ENCODE results near the gene SAP30BP.

SAP30BP gene

GRCh38 chr17:75701288-75701687, 34.1 kb downstream of the SAP30BP start (continued):
- TF ChIP-seq ZNF274 (IDR thresholded peaks at IDR 0.05; ENCODE audit: low read length) = no peak
- no peak for TF ChIP-seq ZNF274 (tag by site-specific recombination; IDR thresholded peaks at IDR 0.05; ENCODE audit: borderline replicate concordance)

DNA sequence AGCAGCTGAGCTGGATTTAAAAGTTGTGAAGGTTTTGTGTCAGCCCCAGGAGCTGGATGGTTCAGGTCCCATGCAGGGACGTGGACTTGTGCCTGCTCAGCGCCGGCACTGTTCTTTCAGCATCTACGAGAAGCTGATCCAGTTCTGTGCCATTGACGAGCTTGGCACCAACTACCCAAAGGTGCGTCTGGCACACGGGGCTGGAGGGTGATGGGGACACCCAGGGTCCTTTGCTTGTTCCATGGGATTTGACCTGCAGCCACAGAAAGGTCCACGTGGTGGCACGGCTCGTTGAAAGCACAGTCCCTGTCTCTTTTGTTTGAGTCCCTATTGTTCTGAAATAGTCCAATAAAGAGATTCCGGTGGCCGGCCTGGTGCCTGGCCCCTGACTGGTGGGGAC, 36.1 kb downstream of the SAP30BP start:
- POLR2A ChIA-PET = interaction anchor here (0.6 kb wide), 1 partner anchor 58 kb away, joined by 5 read pairs; no protein-coding TSS in a partner anchor
- H3K9me3 ChIP-seq (ENCODE audit: control insufficient read depth, insufficient read depth, low read depth, low read length) = no peaks in the 10 kb centered on the region
- TF ChIP-seq CTCF (tag by site-specific recombination; IDR thresholded peaks at IDR 0.05) (no peak), ZNF433 (tag by site-specific recombination; IDR thresholded peaks at IDR 0.05; ENCODE audit: low read depth) (no peak), ZNF184 (tag by site-specific recombination; IDR thresholded peaks at IDR 0.05) (no peak), ZXDB (tag by site-specific recombination; IDR thresholded peaks at IDR 0.05) (no peak), ZNF510 (tag by site-specific recombination; IDR thresholded peaks at IDR 0.05; ENCODE audit: insufficient replicate concordance) (no peak), ZBTB26 (tag by site-specific recombination; optimal IDR thresholded peaks at IDR 0.05) (no peak), KLF1 (tag by site-specific recombination; IDR thresholded peaks at IDR 0.05) (no peak), ZNF596 (tag by site-specific recombination; IDR thresholded peaks at IDR 0.05) (no peak), ZNF426 (tag by site-specific recombination; IDR thresholded peaks at IDR 0.05) (no peak), ZBTB8A (tag by site-specific recombination; IDR thresholded peaks at IDR 0.05) (no peak), ZBTB11 (tag by site-specific recombination; conservative IDR thresholded peaks at IDR 0.05; ENCODE audit: low read depth) (no peak), ZNF2 (tag by site-specific recombination; IDR thresholded peaks at IDR 0.05) (no peak), ZNF354C (tag by site-specific recombination; IDR thresholded peaks at IDR 0.05; ENCODE audit: borderline replicate concordance, low read depth) (no peak), ZNF629 (tag by site-specific recombination; IDR thresholded peaks at IDR 0.05) (no peak), ZNF211 (tag by site-specific recombination; IDR thresholded peaks at IDR 0.05; ENCODE audit: low read depth) (no peak), ZNF26 (tag by site-specific recombination; IDR thresholded peaks at IDR 0.05) (no peak), EGR2 (tag by site-specific recombination; IDR thresholded peaks at IDR 0.05; ENCODE audit: low read depth) (no peak)
- H3K4me3 ChIP-seq (ENCODE audit: low read depth, low read length) = no peak overlapping the region
- H3K27ac ChIP-seq (ENCODE audit: extremely low read depth, low read depth, low read length) = no peak overlapping the region
- CTCF ChIA-PET = interaction anchor here (0.8 to 3.1 kb wide), 4 partner anchors 45 to 102 kb away, joined by 3 to 15 read pairs (median 6); partner anchors contain the start of gene SMIM5
- H3K36me3 ChIP-seq (ENCODE audit: control insufficient read depth in 2 of 2, insufficient read depth in 1 of 2, low read length in 2 of 2) = peaks cover 29 to 99% of the 10 kb centered on the region in 2 experiments
- H3K4me1 ChIP-seq (ENCODE audit: control insufficient read depth, insufficient read depth, low read length) = no peaks in the 10 kb centered on the region

Data from HEK293 (cell line).